A204.1 (cell line): ENCODE results near the gene VPS37D.
"Not testable (repeated sequence)": the region's sequence is repeated elsewhere in the genome, so short reads cannot be mapped to it uniquely, and the experiment has no call there.

Experiments used
- FAIRE-seq: peaks from 2 replicates; lab custom pipeline; 2012; peaks lifted over from hg19 to GRCh38; lab: Jason Lieb, UNC

The VPS37D gene

DNA sequence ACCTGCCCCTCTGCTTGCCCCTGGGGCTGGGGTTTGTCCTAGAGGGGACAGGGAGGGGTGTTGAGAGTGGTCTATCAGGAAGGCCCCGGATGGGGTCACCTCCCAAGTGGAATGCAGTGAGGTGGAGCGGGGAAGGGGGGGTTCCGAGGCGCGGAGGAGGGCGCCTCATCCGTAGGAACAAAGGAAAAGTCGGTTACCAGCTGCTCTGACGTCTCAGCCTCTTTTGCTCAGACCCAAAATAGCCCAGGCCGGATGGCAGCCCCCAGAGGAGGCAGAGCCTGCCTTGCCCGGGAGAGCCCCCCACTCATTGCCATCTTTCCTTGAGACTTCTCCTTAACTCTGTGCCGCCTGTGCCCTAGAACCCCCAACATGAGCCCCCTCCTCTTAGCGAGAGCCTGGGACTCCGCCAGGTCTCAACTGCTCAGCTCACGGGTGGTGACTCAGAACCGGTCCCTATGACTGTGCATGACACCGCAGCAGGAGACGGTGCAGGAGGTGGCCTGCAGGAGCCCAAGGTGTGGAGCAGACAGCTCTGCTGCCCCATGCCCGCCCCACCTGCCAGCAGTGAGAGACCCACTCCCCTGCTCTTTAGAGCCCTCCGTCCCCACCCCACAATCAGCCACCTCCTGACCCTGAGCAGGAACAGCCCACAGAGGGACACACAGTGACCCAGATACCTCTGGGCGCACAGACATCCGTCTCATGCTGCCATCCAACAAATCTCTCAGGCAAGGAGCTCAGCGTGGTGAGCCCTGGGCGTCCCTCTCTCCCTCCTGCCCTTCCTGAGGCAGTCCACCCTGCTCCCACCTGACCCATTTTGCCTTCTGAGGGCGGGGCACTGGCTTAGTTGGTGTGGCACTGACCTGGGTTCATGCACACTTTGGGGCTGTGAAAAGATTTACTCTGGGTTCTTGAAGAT, 38.8 kb downstream of the VPS37D start:
- no peak for FAIRE-seq

GRCh38 chr7:73707045-73707631, 39.5 kb downstream of the VPS37D start:
- no peak for FAIRE-seq

DNA sequence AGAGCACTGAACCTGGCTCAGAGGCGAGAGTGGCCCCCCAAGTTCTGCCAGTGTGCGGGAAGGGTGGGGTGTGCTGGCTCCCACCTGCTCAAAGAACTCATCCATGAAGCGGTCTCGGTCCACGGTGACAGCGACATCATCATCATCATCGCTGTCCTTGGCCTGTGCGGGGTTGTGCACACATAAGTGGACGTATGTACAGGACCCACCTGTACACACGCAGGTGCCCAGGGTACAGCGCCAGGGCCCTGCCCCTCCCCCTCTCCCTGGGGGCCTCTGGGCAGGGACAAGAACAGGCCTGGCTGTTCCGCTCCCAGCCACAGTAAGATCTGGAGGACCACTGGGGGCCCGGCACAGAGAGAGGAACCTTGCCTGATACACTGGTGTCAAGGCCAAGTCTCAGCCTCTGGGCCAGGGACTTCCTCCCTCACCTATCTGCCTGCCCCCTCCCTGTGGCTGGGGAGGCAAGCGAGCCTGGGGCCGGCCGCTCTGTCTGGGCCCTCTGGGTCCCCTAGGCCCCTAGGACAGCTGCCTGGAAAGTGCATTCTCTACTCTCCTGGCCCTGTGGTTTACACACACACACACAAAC, 41.4 kb downstream of the VPS37D start:
- FAIRE-seq = no peak

- FAIRE-seq = no peak
These were observed 45.1 kb downstream of the VPS37D start for GRCh38 chr7:73712773-73713172.

GRCh38 chr7:73713319-73713718, 45.7 kb downstream of the VPS37D start:
- FAIRE-seq = not testable (repeated sequence)

DNA sequence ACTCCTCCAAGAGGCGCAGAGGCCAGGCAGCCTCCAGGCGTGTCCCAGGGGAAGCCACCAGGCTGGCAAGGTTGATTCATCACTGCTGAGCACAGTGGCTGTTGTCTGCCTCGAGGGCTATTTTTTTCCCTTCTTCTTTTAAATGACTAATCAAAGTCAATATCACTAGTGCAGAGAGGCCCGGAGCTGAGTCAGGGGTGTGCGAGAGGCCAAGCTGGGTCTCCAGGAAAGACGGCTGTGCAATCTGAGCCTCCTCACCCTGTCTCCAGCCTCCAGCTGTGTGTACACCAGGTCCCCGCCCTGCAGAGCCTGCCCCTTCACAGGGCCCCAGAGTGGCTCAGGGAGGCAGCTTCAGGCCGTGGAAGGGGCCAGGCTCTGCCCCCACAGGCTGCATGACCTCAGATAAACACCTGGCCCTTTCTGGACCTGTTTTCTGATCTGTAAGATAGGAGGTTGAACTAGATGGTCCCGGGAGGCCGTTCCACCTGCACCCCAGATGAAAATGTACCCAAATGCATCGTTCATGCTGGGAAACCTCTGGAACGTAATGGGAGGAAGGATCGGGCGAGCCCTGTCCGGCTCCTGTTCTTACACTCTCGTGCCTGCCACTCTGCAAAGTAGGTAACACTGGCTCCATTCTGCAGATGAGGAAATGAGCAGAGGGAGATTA, 48.2 kb downstream of the VPS37D start:
- no peak for FAIRE-seq

DNA sequence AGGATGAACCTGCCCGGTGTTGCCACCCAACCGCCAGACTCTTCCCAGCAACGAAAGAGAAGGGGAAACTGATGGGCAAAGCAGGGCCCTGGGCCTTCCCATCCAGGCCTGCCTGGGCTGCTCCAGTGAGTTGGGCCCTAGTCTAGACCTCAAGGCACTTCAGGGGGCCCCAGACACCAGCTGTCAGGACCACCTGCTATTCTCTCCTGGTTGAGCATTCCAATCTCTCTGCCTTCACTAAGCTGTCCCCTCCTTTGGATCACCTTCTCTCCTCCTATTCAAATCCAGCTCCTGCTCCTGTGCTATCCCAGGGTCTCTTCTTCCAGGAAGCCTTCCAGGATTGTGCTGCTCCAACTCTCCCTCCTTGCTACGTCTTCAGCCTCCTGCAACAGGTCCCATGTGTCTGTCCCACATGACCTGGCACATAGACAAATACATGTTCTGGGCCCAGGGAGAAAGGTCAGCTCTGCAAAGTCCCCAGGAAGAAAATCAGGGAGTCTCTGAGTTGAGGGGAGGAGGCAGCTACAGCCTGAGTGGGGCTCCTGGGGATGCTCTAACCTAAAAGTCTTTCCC, 48.8 kb downstream of the VPS37D start:
- no peak for FAIRE-seq

GRCh38 chr7:73717025-73717807, 49.6 kb downstream of the VPS37D start:
- no peak for FAIRE-seq

GRCh38 chr7:73717991-73718405, 50.4 kb downstream of the VPS37D start:
- no peak for FAIRE-seq

- no peak for FAIRE-seq
These were observed 50.8 kb downstream of the VPS37D start for GRCh38 chr7:73718438-73718881.

GRCh38 chr7:73718905-73719805, 51.5 kb downstream of the VPS37D start, which contains the start of gene STX1A:
Gene STX1A (minus strand): TSS chr7:73719669. CDS start chr7:73719631, 38 bp downstream.
- FAIRE-seq = no peak

DNA sequence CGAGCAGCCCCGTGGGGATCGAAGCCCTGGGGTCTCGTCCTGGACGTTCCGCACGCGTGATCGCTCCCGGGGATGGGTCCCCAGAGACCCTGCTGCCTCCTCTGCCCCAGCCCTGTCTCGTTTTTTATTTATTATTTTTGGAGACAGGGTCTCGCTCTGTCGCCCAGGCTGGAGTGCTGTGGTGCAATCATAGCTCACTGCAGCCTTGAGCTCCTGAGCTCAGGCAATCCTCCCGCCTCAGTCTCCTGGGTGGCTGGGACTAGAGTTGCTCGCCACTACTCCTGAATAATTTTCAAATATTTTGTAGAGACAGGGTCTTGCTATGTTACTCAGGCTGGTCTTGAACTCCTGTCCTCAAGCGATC, 52.2 kb downstream of the VPS37D start:
- FAIRE-seq = no peak

DNA sequence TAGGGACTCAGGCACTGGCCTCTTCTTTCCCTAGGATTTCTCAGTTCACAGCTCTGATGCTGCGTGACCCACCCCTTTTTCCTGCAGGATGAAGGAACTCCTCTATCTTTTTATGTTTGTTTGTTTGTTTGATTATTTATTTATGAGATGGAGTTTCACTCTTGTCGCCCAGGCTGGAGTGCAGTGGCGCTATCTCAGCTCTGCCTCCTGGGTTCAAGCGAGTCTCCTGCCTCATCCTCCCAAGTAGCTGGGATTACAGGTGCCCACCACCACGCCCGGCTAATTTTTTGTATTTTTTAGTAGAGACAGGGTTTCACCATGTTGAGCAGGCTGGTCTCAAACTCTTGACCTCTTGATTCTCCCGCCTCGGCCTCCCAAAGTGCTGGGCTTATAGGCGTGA, 52.8 kb downstream of the VPS37D start:
- FAIRE-seq = not testable (repeated sequence)

- no peak for FAIRE-seq
These were observed 53.8 kb downstream of the VPS37D start for GRCh38 chr7:73721377-73721817.
